DMS53 treated with DMSO at 0.1 percent for 48 hours (cell line): ENCODE results near the gene NCOR1.
"Not testable (repeated sequence)": the region's sequence is repeated elsewhere in the genome, so short reads cannot be mapped to it uniquely, and the experiment has no call there.

Experiments used
- DNase-seq: peaks from one replicate; lab custom pipeline; 2025; ENCODE audit not compliant: unreplicated experiment; lab: John Stamatoyannopoulos, UW

Gene NCOR1

GRCh38 chr17:16215273-16215964, at the start of gene NCOR1:
TSS of gene NCOR1 (minus strand) at chr17:16215534. CDS start at chr17:16194569, 20,965 bp downstream.
- DNase-seq = peak; percentile 82

- DNase-seq = no peak
Observed at GRCh38 chr17:16262201-16262600, 46.9 kb upstream of the NCOR1 start.

- DNase-seq = no peak
Observed at GRCh38 chr17:16261049-16261448, 45.7 kb upstream of the NCOR1 start.

GRCh38 chr17:16259926-16260325, 44.6 kb upstream of the NCOR1 start:
- no peak for DNase-seq

DNA sequence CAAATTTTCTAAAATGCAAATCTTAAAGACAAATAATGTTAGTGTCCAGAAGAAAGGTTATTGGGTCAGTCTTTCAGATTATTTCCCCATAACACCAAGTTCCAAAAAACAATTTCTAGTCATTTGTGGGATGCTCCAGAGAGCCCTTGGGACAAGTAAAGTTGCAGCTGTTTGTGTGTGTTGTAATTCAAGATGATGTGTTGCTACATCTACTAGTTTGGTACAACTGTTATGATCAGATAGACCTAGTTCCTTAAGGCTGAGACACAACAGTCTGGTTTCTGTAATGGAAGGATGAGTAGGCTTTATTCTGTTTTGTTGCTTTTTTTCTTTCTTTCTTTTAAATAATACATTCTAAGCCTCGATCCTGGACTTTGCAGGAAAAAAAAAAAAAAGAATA, 43.6 kb upstream of the NCOR1 start:
- DNase-seq = no peak

DNA sequence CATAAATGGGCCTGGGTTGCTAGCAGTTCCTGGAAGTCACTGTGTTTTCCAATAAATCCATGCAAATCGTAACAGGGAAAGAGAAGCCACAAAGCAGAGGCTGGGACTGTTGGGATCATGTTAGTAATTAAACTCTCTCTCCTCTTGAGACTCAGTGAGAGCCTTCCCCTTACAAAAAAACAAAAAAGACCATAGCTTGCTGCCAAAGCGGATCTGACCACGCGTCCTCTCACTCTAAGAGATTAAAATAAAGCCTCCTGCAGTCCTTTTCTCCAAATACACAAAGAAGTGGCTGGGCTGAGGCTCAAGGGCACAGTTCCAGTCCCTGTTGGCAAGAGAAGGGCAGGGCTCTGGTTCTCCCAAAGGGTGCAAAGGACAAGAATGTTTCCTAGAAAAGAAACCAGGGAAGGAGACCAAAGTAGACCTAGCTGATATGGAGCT, 40.2 kb upstream of the NCOR1 start:
- no peak for DNase-seq

- no peak for DNase-seq
Observed at GRCh38 chr17:16254773-16255400, 39.6 kb upstream of the NCOR1 start.

DNA sequence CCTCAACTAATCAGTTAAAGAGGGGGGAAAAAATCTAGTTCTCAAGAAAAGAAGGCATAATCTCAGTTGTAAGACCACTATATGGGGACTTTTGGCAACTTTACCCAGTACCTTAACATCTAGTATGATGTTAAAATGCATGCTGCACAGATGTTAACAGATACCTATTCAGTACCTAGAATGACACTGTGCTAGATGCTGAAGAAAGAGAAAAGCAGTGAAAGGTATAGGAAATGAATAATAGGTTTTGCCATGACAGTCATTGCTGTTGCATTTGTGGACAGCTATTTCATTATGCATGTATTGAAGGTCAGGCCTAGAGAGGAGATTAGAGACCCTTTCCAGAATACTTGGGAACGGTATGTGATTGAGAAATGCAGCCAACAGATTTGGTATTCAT, 36.2 kb upstream of the NCOR1 start:
- DNase-seq = no peak

- no peak for DNase-seq
Observed at GRCh38 chr17:16251043-16251442, 35.7 kb upstream of the NCOR1 start.

GRCh38 chr17:16250635-16251034, 35.3 kb upstream of the NCOR1 start:
- DNase-seq = no peak

- DNase-seq = no peak
Observed at GRCh38 chr17:16247586-16247984, 32.3 kb upstream of the NCOR1 start.

DNA sequence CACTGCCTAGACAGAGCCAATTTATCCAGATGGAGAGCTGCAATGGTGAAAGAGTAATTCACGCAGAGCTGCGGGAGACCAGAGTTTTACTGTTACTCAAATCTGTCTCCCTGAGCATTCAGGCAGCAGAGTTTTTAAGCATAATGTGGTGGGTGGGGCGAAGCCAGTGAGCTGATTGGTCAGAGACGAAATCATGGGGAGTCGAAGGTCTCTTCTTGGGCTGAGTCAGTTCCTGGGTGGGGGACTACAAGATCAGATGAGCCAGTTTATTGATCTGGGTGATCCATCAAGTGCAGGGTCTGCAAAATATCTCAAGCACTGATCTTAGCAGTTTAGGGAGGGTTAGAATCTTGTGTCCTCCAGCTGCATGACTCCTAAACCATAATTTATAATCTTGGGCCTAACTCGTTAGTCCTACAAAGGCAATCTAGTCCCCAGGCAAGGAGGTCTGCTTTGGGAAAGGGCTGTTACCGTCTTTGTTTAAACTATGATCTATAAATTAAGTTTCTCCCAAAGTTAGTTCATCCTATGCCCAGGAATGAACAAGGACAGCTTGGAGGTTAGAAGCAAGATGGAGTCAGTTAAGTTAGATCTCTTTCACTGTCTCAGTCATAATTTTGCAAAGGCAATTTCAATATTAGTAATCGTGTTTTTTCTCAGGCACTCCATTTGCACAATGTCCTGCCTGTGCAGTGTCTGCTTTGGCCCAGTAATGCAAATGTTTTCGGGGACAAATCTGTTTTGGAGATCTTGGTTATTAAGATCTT, 28.6 kb upstream of the NCOR1 start:
- DNase-seq = no peak

DNA sequence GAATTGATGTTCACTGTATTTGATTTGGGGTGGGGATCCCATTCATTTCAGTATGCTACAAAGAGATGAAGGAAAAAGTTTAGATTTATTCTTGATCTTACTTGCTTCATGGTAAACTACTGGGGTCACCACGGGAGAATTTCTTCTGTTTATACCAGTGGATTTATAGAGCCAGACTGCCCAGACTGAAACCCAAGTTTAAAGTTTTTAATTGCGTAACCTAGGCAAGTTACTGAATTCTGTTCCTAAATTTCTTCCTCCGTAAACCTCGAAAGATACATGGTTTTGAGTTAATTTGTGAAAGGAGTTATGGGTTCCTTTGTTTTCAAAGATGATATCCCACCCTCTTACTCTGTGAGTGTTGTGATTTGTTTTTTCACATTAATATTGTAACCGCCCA, 28.1 kb upstream of the NCOR1 start:
- no peak for DNase-seq

- DNase-seq = no peak
Observed at GRCh38 chr17:16241906-16242399, 26.6 kb upstream of the NCOR1 start.

- DNase-seq = no peak
Observed at GRCh38 chr17:16239931-16240330, 24.6 kb upstream of the NCOR1 start.

DNA sequence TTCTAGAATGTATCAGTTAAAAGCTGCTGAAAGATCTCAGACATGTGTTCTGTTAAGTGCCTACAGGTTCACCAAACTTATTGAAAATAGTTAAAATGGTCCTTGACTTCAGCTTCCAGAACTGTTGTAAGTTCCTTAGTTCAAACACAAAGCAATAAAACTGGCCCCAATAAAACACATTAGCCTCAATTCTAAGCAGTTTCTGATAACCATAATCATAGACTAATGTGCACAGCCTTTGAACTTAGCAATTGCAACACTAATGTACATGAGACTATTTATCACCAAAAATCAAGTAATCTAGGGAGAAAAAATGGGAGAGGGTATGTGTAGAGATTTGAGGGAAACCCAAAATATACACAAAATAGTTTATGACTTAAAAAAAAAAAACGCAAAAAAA, 17.1 kb upstream of the NCOR1 start:
- no peak for DNase-seq

GRCh38 chr17:16229912-16230561, 14.7 kb upstream of the NCOR1 start:
- DNase-seq = not testable (repeated sequence)

- DNase-seq = no peak
Observed at GRCh38 chr17:16222406-16222805, 7.1 kb upstream of the NCOR1 start.

- peak; percentile 85 for DNase-seq
Observed at GRCh38 chr17:16217002-16217635, 1.8 kb upstream of the NCOR1 start, which contains the start of gene PIGL. TSS of gene PIGL (plus strand) at chr17:16217210. CDS start at chr17:16217227, 17 bp downstream.

DNA sequence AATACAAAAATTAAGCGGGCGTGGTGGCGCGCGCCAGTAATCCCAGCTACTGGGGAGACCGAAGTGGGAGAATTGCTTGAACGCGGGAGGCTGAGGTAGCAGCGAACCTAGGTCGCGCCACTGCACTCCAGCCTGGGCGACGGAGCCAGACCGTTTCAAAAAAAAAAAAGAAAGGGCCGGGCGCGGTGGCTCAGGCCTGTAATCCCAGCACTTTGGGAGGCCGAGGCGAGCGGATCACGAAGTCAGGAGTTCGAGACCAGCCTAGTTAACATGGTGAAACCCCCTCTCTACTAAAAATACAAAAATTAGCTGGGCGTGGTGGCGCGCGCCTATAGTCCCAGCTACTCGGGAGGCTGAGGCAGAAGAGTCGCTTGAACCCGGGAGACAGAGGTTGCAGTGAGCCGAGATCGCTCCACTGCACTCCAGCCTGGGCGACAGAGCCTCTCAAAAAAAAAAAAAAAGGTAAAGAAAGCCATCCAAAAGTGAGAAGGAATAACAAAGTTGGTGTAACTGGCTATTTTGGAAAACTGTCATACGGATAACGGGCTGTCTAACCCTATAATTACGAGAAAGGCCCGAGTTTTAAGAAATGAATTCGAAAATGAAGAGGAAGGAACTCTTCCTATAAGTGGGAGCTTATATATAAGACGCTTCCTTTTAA, 1.1 kb upstream of the NCOR1 start:
- not testable (repeated sequence) for DNase-seq
